GM12874 (cell line): ENCODE data around the gene MYOZ2.

ENCODE experiments used
- CTCF ChIP-seq: IDR thresholded peaks from 2 replicates; pipeline ENCODE4 v1.5.1; 2011; ENCODE audit warnings: low read depth, mild to moderate bottlenecking, control low read depth, low read length, moderate library complexity; ENCODE audit not compliant: insufficient read depth

MYOZ2 gene

GRCh38 chr4:119207051-119207450 lies 71.4 kb downstream of the MYOZ2 start:
- no peak for TF ChIP-seq CTCF

GRCh38 chr4:119209077-119209476 lies 73.4 kb downstream of the MYOZ2 start:
- no peak for TF ChIP-seq CTCF

DNA sequence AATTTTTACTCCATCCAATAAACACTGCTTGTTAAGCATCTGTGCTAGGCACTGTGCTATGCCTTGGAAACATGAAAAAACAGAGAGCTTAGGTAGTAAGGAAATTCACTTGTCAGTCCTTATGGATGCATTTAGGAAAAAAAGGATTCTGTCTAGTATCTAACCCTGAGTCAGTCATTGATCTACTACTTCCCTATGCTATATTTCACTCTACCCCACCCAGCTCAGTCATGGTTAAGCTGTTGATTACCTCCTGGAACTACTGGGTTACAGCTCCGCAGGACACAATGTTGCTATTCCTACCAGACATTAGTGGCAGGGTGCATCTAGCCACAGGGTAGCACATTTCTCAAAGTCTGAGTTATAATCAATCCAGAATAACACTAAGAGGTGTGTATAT lies 74.0 kb downstream of the MYOZ2 start:
- TF ChIP-seq CTCF = no peak

DNA sequence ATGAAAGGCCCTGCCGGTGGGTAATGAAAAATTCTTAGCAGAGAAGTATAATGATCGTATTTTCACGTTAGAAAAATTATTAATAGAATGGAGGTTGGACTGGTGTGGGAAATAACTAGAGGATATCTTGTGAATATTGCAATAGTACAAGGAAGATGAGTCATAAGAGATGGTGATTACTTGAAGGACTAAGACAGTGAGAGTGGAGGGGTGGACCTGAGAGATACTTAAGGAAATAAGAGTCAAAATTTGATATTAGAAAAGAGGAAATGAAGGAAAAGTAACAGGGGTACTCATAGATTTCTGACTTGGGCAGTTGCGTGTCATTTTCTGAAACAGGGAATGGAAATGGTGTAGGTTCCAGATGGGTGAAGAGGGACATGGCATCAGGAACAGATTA lies 75.1 kb downstream of the MYOZ2 start:
- no peak for TF ChIP-seq CTCF

DNA sequence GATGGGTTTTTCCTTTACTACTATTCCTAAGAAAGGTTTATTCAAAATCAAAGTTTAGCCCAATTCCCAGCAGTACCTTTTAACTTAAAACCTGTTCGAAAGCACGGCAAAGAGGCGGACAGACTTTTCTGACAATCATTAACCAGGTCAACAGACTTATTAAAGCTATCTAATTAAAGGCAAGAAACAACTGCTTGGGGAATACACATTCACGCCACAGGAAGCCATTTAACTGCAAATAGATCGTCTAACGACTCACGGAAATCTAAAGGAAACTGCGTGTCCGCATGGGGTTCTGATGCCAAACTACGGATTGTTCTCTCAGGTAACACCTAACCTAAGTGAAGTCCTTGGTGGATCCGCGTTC lies 76.2 kb downstream of the MYOZ2 start:
- TF ChIP-seq CTCF = no peak

DNA sequence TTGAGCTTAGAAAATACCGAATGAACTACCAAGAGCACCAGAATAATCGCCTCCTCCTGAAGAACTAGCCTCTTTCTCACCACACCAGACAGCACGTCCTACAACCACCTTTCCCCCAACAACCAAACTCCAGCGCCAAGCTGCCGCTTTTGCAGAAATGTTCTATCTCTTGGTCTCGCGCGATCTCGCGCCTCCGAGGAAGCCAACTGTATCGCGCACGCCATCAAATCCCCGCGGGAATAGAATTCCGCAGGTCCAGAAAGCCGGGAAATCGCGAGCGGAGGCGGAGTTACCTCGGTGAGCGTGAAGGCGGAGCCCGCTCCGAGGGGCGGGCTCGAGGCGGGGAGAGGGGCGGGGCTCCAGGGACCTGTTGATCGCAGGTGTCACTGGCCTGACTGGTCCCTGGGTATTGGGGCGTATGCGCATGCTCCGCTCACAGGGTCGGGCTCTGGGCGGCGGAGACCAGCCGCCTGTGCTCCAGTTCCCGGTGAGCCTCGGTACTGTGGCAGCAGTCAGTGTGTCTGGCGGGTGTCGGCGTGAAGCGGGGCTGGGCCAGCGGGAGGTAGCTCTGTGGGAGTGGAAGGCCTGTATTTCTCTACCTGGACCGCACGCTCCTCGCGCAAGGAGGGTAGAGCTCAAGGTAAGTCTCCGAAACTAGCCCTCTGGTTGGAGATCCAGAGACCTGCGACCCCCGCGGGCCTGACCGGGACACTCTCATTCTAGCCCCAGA lies 76.8 kb downstream of the MYOZ2 start, which contains the start of gene USP53:
USP53 (plus strand) TSS at position 480 of the 730 bp plus-strand sequence. CDS start 27,047 bp downstream, outside the sequence.
- TF ChIP-seq CTCF = no peak

DNA sequence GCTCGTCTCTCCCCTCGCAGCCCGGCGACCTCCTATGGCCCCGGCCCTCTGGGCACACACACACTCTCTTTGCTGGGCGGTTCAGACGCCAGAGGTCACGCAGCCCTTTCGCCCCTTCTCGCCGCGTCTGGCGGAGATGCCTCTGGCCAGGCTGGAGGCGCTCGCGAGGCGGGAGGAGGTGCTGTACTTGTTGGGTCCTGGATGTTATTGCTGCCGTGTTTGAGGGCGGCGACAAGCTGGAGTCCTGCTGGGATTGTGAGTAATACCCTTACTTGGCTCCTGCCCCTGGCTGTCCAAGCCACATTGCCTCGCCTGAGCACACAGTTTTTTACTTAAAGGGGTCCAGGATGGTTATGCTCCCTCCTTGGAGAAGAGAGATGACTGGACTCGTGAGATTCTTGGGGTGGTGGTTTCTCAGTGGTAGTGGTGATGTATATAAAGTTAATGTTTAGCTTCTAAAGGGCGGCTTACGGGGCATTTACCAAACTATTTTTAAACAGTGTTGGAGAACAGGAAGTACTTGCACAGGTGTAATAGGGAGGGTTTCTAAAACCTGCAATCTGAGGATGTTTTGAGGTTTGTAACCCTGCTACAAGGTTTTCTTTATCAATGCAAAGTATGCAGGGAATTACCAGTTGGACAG lies 77.5 kb downstream of the MYOZ2 start:
- TF ChIP-seq CTCF = peak; percentile 29; the same call in 1 of the 2 replicates
